Caco-2 (cell line): ENCODE results near the gene PRDM10. TPM values are rescaled to one million over a fixed set of nuclear protein-coding genes. Genes with fewer than 3 reads are reported as not detected.
A peak's percentile ranks its signal among the peaks of the same experiment; 100 is the strongest.

Experiments
- BruUV-seq: library from RNA; stranded (reverse); fragments of 400-500 nt; replicated peaks from 2 replicates; lab custom pipeline; 2021; lab: Mats Ljungman, UMichigan
- CTCF ChIA-PET: fragments of 300-600 bp; sonication (Branson Sonifier 250); formaldehyde crosslinking; loops from one replicate; lab custom pipeline; 2022; ENCODE audit warnings: antibody characterized with exemption; lab: Charles Lee
- POLR2A ChIA-PET: fragments of 300-600 bp; sonication (Branson Sonifier 250); formaldehyde crosslinking; loops from one replicate; lab custom pipeline; 2022; ENCODE audit warnings: antibody characterized with exemption; lab: Charles Lee
- DNase-seq, 2 experiments: peaks; one replicate each; pipeline versions ENCODE4 v3.0.0 to v3.0.0-alpha.2; 2020 to 2022
- H3K27me3 ChIP-seq: replicated peaks from 2 replicates; pipeline ENCODE4 v1.6.0; 2011; ENCODE audit warnings: low read length; ENCODE audit not compliant: control insufficient read depth, insufficient read depth
- H3K36me3 ChIP-seq: 2 replicates; pipeline ENCODE4 v1.5.1; 2011; ENCODE audit warnings: low read length; ENCODE audit not compliant: control insufficient read depth, insufficient read depth
- H3K4me1 ChIP-seq: fragments of 250-450 bp; sonication (Bioruptor Pico); 2 replicates; pipeline ENCODE4 v1.5.1; 2020; ENCODE audit warnings: mild to moderate bottlenecking
- H3K4me3 ChIP-seq: 2 replicates; pipeline ENCODE4 v1.5.1; 2011; ENCODE audit warnings: low read depth, mild to moderate bottlenecking, control low read depth, low read length
- H3K9me3 ChIP-seq: fragments of 250-450 bp; sonication (Bioruptor Pico); 2 replicates; pipeline ENCODE4 v1.5.1; 2020; ENCODE audit warnings: mild to moderate bottlenecking, moderate library complexity
- H3K27ac Mint-ChIP-seq: one replicate; pipeline ENCODE4 v1.8.0; 2022; ENCODE audit warnings: mixed read lengths; ENCODE audit not compliant: unreplicated experiment
- H3K27me3 Mint-ChIP-seq: one replicate; pipeline ENCODE4 v1.8.0; 2022; ENCODE audit warnings: mixed read lengths; ENCODE audit not compliant: insufficient read depth, unreplicated experiment
- H3K36me3 Mint-ChIP-seq: one replicate; pipeline ENCODE4 v1.8.0; 2022; ENCODE audit warnings: mild to moderate bottlenecking, mixed read lengths; ENCODE audit not compliant: insufficient read depth, unreplicated experiment
- H3K4me1 Mint-ChIP-seq: one replicate; pipeline ENCODE4 v1.8.0; 2022; ENCODE audit warnings: low read depth, mixed read lengths; ENCODE audit not compliant: unreplicated experiment
- H3K4me3 Mint-ChIP-seq: one replicate; pipeline ENCODE4 v1.8.0; 2022; ENCODE audit warnings: mild to moderate bottlenecking, moderate library complexity, mixed read lengths; ENCODE audit not compliant: unreplicated experiment
- H3K9me3 Mint-ChIP-seq: one replicate; pipeline ENCODE4 v1.8.0; 2022; ENCODE audit warnings: mixed read lengths; ENCODE audit not compliant: unreplicated experiment
- CTCF ChIP-seq, 2 experiments: fragments of 200-600 bp in 1 of 2; IDR thresholded peaks; 1 replicate in 1 of 2; 2 replicates in 1 of 2; pipeline versions ENCODE4 v1.5.1 to v1.8.0; 2011 to 2022; ENCODE audit warnings: antibody characterized with exemption in 1 of 2, control low read depth in 1 of 2, inconsistent platforms in 1 of 2, low read depth in 1 of 2, low read length in 1 of 2, mild to moderate bottlenecking in 1 of 2, moderate library complexity in 1 of 2; ENCODE audit not compliant: insufficient read depth in 1 of 2, severe bottlenecking in 1 of 2, unreplicated experiment in 1 of 2
- intact Hi-C: fragments of 100-400 bp; cut with micrococcal nuclease; formaldehyde crosslinking; loops from one replicate; pipeline ENCODE4 v1.10.0; 2022; ENCODE audit not compliant: unreplicated experiment
- total RNA-seq: library from RNA; stranded (reverse); gene quantifications from 2 replicates; pipeline ENCODE4 v1.2.3, GENCODE V29; 2022

Gene PRDM10
- total RNA-seq, 1 experiment from 2014 or later: 11.8 TPM

- H3K9me3 Mint-ChIP-seq: no peaks in the 10 kb centered on the region
- H3K4me3 ChIP-seq: no peak overlapping the region
- H3K36me3 ChIP-seq: no peaks in the 10 kb centered on the region
- no peak for TF ChIP-seq CTCF (IDR thresholded peaks at IDR 0.05; ENCODE audit: insufficient read depth in 1 of 2, low read depth in 1 of 2, low read length in 1 of 2, severe bottlenecking in 1 of 2, unreplicated experiment in 1 of 2)
- H3K4me1 Mint-ChIP-seq: peaks cover 15% of the 10 kb centered on the region
- H3K27ac Mint-ChIP-seq: no peak overlapping the region
- H3K36me3 Mint-ChIP-seq: peaks cover 6% of the 10 kb centered on the region
- intact Hi-C loops: no loop called here
- ChIA-PET CTCF (interaction anchor here (0.7 kb wide), 1 partner anchor 18 kb away, joined by 11 read pairs; no protein-coding TSS in a partner anchor), POLR2A (interaction anchor here (0.7 kb wide), 1 partner anchor 43 kb away, joined by 13 read pairs; no protein-coding TSS in a partner anchor)
- H3K27me3 Mint-ChIP-seq: no peaks in the 10 kb centered on the region
- H3K4me3 Mint-ChIP-seq: no peak overlapping the region
- H3K27me3 ChIP-seq: no peaks in the 10 kb centered on the region
- no peak for DNase-seq
- H3K4me1 ChIP-seq: no peaks in the 10 kb centered on the region
- no TSS peak for BruUV-seq
- H3K9me3 ChIP-seq: peaks cover 5% of the 10 kb centered on the region; the same call in 1 of the 2 replicates
Observed at GRCh38 chr11:130043575-130043974, 40.9 kb upstream of the PRDM10 start.

- ChIA-PET POLR2A (no interaction called here), CTCF (interaction anchor here (0.5 kb wide), 1 partner anchor 180 kb away, joined by 3 read pairs; no protein-coding TSS in a partner anchor)
- peaks cover 5% of the 10 kb centered on the region; the same call in 1 of the 2 replicates for H3K9me3 ChIP-seq
- peaks cover 21% of the 10 kb centered on the region for H3K4me1 Mint-ChIP-seq
- peaks cover 6% of the 10 kb centered on the region for H3K36me3 Mint-ChIP-seq
- no peaks in the 10 kb centered on the region for H3K27me3 Mint-ChIP-seq
- no peak for DNase-seq
- no peaks in the 10 kb centered on the region for H3K36me3 ChIP-seq
- no peaks in the 10 kb centered on the region for H3K9me3 Mint-ChIP-seq
- H3K27ac Mint-ChIP-seq: peak overlapping the region; percentile 24
- H3K27me3 ChIP-seq: no peaks in the 10 kb centered on the region
- intact Hi-C loops: no loop called here
- H3K4me1 ChIP-seq: peaks cover 12% of the 10 kb centered on the region
- no peak overlapping the region for H3K4me3 Mint-ChIP-seq
- H3K4me3 ChIP-seq: no peak overlapping the region
- TF ChIP-seq CTCF (IDR thresholded peaks at IDR 0.05; ENCODE audit: insufficient read depth in 1 of 2, low read depth in 1 of 2, low read length in 1 of 2, severe bottlenecking in 1 of 2, unreplicated experiment in 1 of 2): no peak
- BruUV-seq: no TSS peak
Observed at GRCh38 chr11:130042093-130042591, 39.5 kb upstream of the PRDM10 start.

- POLR2A ChIA-PET: interaction anchor here (0.5 kb wide), 1 partner anchor 9 kb away, joined by 3 read pairs; no protein-coding TSS in a partner anchor
- H3K27me3 ChIP-seq: no peaks in the 10 kb centered on the region
- no peak for TF ChIP-seq CTCF (IDR thresholded peaks at IDR 0.05; ENCODE audit: insufficient read depth in 1 of 2, low read depth in 1 of 2, low read length in 1 of 2, severe bottlenecking in 1 of 2, unreplicated experiment in 1 of 2)
- H3K9me3 ChIP-seq: peaks cover 5% of the 10 kb centered on the region
- H3K27me3 Mint-ChIP-seq: no peaks in the 10 kb centered on the region
- peaks cover 20% of the 10 kb centered on the region for H3K4me1 ChIP-seq
- H3K4me3 ChIP-seq: no peak overlapping the region
- no peak for DNase-seq
- CTCF ChIA-PET: no interaction called here
- H3K4me1 Mint-ChIP-seq: peaks cover 33% of the 10 kb centered on the region
- H3K36me3 Mint-ChIP-seq: peaks cover 6% of the 10 kb centered on the region
- BruUV-seq: no TSS peak
- no peaks in the 10 kb centered on the region for H3K36me3 ChIP-seq
- H3K9me3 Mint-ChIP-seq: no peaks in the 10 kb centered on the region
- no peak overlapping the region for H3K27ac Mint-ChIP-seq
- no peak overlapping the region for H3K4me3 Mint-ChIP-seq
- intact Hi-C loops: no loop called here
Observed at GRCh38 chr11:130040281-130040940, 37.8 kb upstream of the PRDM10 start.
